ENCODE measurements around the gene HSD3B7. TPM values are rescaled to one million over a fixed set of nuclear protein-coding genes. Genes with fewer than 3 reads are reported as not detected.

HSD3B7 gene
- total and polyA plus RNA-seq, 10 of the 15 experiments (the other 5 are each of a cell fraction or from before 2014, with no cell fraction given), result 0.18 to 1.8 (median 0.48) TPM; not detected in 1

- TF ChIP-seq GABPA (IDR thresholded peaks at IDR 0.05; ENCODE audit: low read depth), result peak; percentile 82
- TF ChIP-seq IKZF1 (conservative IDR thresholded peaks at IDR 0.05), result peak; percentile 100
- TF ChIP-seq ATF3 (IDR thresholded peaks at IDR 0.05; ENCODE audit: borderline replicate concordance, extremely low read depth, low read depth, low read length), result no peak
- peak; percentile 95 for TF ChIP-seq RB1 (IDR thresholded peaks at IDR 0.05; ENCODE audit: borderline replicate concordance)
- no peak for TF ChIP-seq TBL1XR1 (IDR thresholded peaks at IDR 0.05; ENCODE audit: low read depth, low read length)
- TF ChIP-seq HSF1 (IDR thresholded peaks at IDR 0.05; ENCODE audit: low read depth, low read length), result peak; percentile 49; the same call in 1 of the 2 replicates
- peak; percentile 69 for TF ChIP-seq GATAD2B (conservative IDR thresholded peaks at IDR 0.05; ENCODE audit: low read depth)
- TF ChIP-seq TCF12 (IDR thresholded peaks at IDR 0.05; ENCODE audit: low read depth, low read length), result peak; percentile 65; the same call in 1 of the 2 replicates
- 0 out of 2 replicates have a peak, but pooled peaks have one; percentile 17 for TF ChIP-seq MEF2A (IDR thresholded peaks at IDR 0.05; ENCODE audit: insufficient read depth, low read depth, low read length)
- peak; percentile 96 for TF ChIP-seq E4F1 (IDR thresholded peaks at IDR 0.05; ENCODE audit: borderline replicate concordance, partially characterized antibody)
- TF ChIP-seq RELA (IDR thresholded peaks at IDR 0.05; ENCODE audit: borderline replicate concordance, partially characterized antibody), result no peak
- TF ChIP-seq SREBF2 (IDR thresholded peaks at IDR 0.05; ENCODE audit: low read length), result no peak
- peak in 1 of 2 experiments; percentile 36; a peak in 2 of 4 replicates for TF ChIP-seq SRF (IDR thresholded peaks at IDR 0.05; ENCODE audit: low read depth in 2 of 2, low read length in 2 of 2)
- 0 out of 2 replicates have a peak, but pooled peaks have one; percentile 43 for TF ChIP-seq YY1 (IDR thresholded peaks at IDR 0.05; ENCODE audit: low read depth, low read length)
- peak; percentile 93 for TF ChIP-seq ZBTB40 (IDR thresholded peaks at IDR 0.05; ENCODE audit: borderline replicate concordance)
- TF ChIP-seq POLR2A (IDR thresholded peaks at IDR 0.05; ENCODE audit: low read depth, low read length), result peak; percentile 75
Observed at GRCh38 chr16:30957456-30958174, 27.4 kb upstream of the HSD3B7 start, which contains the start of gene SETD1A (continued).
